Medulla oblongata (tissue), 1 donor: Measurements from ENCODE around the gene GREM1.

Experiments
- DNase-seq: peaks from one replicate; pipeline ENCODE4 v3.0.0-alpha.2; 2015; ENCODE audit errors: extremely low spot score

Gene GREM1

DNA sequence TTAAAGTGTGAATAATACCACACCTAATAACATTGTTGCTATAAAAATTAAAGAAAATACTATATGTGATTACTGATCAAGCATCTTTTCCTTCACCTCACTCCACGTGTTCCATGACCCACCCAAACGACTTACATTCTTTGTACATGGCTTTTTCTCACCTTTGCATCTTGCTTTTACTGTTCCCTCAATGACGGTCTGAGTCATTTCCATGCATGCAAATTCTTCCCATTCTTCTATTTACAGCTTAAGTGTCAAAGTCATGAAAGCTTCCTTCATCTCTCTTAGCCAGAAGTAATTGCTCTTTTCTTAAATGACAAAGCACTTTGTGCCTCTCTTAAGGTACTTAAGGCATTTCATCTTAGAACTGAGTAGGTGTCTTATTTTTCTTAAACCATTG is 64.0 kb downstream of the GREM1 start:
- no peak for DNase-seq

DNA sequence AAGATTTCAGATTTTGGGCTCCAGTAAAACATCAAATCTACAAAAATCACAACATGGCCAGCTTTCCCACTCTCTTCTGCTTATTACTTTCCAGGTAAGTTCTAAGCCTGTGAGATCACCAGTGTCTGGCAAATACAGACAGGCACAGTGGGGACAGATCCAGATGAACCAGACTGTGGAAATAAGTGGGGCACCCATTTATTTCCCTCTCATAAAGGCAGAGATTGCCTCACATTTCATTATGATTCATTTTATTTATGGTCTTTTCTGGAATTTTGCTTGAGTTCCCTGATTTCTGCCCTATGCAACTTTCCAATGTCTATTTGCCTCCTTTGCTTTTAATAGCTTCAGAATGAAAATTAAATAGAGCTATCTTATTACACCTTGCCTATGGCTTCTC is 66.8 kb downstream of the GREM1 start:
- no peak for DNase-seq

DNA sequence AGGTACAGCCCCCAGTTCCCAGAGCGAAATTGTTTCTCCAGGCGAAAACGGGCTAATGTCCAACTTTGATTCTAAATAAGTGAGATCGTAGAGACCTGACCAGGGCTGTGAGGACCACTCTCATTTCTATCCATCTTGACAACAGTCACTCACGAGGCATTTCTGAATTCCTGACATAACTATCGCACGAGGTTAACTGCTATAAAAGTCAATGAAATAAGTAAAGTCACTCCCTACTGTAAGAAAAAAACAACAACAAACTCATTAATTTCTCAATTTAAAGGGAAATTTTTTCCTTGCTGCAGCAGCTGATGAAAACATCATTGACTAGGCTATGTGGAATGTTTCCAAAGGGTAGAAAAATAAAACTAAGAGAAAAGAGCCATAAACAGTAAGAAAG is 69.1 kb downstream of the GREM1 start:
- DNase-seq, result no peak

DNA sequence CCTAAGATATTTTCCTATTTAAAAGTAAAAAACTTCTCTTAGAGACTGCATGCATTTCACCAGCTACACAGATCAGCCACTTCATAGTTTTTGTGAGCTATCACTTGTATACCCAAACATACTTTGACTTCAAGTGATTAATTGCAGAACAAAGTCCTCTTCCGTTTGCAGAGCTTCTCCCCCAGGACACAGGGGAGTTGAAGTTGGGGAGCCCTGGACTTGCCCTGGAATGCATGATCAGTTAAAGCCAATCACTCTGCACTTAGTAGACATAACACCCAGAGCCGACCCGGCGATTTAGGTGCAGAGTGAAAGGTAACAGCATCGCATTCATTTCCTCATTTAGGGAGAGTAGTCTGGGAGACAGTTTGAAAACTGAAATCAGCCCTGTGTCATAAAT is 70.1 kb downstream of the GREM1 start:
- no peak for DNase-seq

DNA sequence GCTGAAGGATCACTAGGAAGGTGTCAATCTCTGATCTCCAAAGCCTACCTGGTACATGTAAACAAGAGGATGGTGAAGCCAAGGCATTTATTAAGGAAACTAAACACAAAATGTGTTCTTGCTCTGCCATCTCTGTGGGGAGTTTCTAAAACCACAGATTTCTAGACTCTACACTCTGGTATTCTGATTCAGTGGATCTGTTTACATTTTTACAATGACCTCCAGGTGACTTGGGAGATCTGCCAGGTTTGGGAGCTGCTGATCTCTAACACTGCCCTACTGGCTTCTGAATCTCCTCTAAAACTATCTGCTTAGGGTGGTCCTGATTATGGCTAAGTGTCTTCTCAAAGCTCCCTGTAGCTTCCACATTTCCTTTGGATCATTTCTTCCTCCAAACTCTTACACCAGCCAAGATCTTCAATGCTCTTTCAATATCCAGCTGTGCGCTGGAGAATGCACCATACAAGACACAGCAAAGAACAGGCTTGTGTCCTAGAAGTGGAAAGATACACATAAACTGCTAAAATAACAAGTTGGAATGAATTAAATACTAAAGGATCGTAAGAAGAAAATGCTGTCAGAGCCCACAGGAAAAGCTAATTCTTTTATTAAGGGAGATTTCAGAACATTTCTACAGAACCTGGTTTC is 72.7 kb downstream of the GREM1 start:
- no peak for DNase-seq

DNA sequence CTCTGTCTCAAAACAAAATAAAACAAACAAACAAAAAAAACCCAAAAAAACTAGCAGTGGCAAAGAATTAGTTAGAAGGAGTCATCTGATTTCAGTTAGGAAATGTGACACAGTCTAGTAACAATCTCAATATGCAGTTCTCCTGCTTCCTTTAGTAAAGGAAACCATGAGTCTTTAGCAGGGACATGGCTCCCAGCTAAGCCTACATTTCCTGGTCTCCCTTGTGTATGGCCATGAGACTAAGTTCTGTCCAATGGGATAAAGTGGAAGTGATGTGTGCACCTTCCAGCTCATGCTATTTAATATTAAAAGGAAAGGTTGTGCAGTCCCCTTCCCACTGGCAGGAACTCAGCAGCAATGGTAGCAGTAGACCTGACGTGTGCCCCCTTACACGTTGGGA is 74.6 kb downstream of the GREM1 start:
- no peak for DNase-seq
